ENCODE measurements around the gene RANBP1.

Gene RANBP1

GRCh38 chr22:20130731-20131596, 15.1 kb downstream of the RANBP1 start:
- intact Hi-C loops (cut with DNase I) = no loop called here
- peak; percentile 78 to 97 (median 91) for DNase-seq

- intact Hi-C loops (cut with DNase I) = no loop called here
- peak in 26 of 42 donors; percentile 35 to 75 (median 54) for DNase-seq
Measured at GRCh38 chr22:20131597-20131858, 15.6 kb downstream of the RANBP1 start, which contains the start of gene ZDHHC8. Gene ZDHHC8 (plus strand): TSS chr22:20131804. CDS start chr22:20131948, 144 bp downstream.

GRCh38 chr22:20131859-20132685, 16.2 kb downstream of the RANBP1 start:
- intact Hi-C loops (cut with DNase I) = no loop called here
- DNase-seq = peak in 15 of 42 donors; percentile 24 to 62 (median 44)

- no peak for DNase-seq
- intact Hi-C loops (cut with DNase I) = no loop called here
Measured at GRCh38 chr22:20132686-20133246, 16.9 kb downstream of the RANBP1 start.

GRCh38 chr22:20133930-20134549, 18.1 kb downstream of the RANBP1 start:
- intact Hi-C loops (cut with DNase I) = no loop called here
- no peak for DNase-seq

GRCh38 chr22:20135265-20135664, 19.4 kb downstream of the RANBP1 start:
- no peak for DNase-seq
- intact Hi-C loops (cut with DNase I) = no loop called here

- intact Hi-C loops (cut with DNase I) = no loop called here
- no peak for DNase-seq
Measured at GRCh38 chr22:20135806-20136602, 20.1 kb downstream of the RANBP1 start.

- intact Hi-C loops (cut with DNase I) = no loop called here
- no peak for DNase-seq
Measured at GRCh38 chr22:20136603-20136873, 20.6 kb downstream of the RANBP1 start.

GRCh38 chr22:20137113-20137512, 21.2 kb downstream of the RANBP1 start:
- intact Hi-C loops (cut with DNase I) = no loop called here
- DNase-seq = no peak

- DNase-seq = peak; percentile 52 to 93 (median 77)
Measured at GRCh38 chr22:20137671-20138416, 21.9 kb downstream of the RANBP1 start.

GRCh38 chr22:20138417-20138738, 22.5 kb downstream of the RANBP1 start:
- peak in 23 of 42 donors; percentile 26 to 81 (median 53) for DNase-seq
- intact Hi-C loops (cut with DNase I) = no loop called here

More at GRCh38 chr22:20137671-20138416, 21.9 kb downstream of the RANBP1 start:
- intact Hi-C loops (cut with DNase I) = no loop called here

- DNase-seq = no peak
- intact Hi-C loops (cut with DNase I) = no loop called here
Measured at GRCh38 chr22:20138868-20139267, 23.0 kb downstream of the RANBP1 start.

- no peak for DNase-seq
- intact Hi-C loops (cut with DNase I) = no loop called here
Measured at GRCh38 chr22:20139391-20140106, 23.6 kb downstream of the RANBP1 start.

- intact Hi-C loops (cut with DNase I) = no loop called here
Measured at GRCh38 chr22:20140107-20140445, 24.2 kb downstream of the RANBP1 start.

GRCh38 chr22:20140521-20140964, 24.6 kb downstream of the RANBP1 start:
- intact Hi-C loops (cut with DNase I) = no loop called here
- no peak for DNase-seq

More at GRCh38 chr22:20140107-20140445, 24.2 kb downstream of the RANBP1 start:
- no peak for DNase-seq

GRCh38 chr22:20141186-20142077, 25.5 kb downstream of the RANBP1 start:
- intact Hi-C loops (cut with DNase I) = no loop called here
- DNase-seq = no peak

Measured in head of caudate nucleus (tissue), 42 donors.